HG02642 (cell line): ENCODE data around the gene BMERB1.
"Not testable (repeated sequence)": the region's sequence is repeated elsewhere in the genome, so short reads cannot be mapped to it uniquely, and the experiment has no call there.

Experiments
- ATAC-seq: cut with Tn5 transposase; IDR thresholded peaks from one replicate; pipeline ENCODE4 v1.9.1; 2021; ENCODE audit warnings: mild to moderate bottlenecking; ENCODE audit not compliant: unreplicated experiment, poor library complexity

Gene BMERB1

DNA sequence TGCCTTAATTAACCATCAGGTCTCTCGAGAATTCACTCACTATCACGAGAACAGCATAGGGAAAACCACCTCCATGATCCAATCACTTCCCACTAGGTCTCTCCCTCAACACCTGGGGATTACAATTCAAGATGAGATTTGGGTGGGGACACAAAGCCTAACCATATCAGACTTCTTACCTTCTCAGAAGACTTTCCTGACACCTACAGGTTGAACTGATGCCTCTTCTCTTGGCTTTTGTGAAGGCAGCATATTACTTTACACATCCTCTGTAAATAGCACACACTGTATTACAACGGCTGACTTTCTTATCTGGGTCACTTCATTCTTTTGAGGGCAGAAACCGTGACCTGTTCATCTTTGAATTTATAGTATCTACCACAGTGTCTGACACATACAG is 23.6 kb downstream of the BMERB1 start:
- no peak for ATAC-seq

DNA sequence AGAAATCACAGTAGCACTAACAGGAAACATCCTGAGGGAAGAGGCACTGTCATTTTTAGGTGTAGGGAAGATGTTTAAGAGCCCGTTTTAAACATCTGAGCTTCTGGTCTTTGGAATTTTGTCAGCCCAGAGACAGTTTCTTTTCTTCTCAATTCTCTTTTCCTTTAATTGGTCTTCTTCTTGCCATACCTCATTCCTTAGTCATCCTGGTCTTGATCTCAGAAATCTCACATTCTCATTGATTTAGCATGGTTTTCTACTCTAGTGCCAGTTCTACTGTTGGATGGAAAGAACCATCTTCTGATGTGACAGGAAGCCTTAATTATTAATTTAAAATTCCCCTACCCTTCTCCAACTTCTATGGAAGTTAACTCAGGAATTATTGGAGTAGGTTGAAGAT is 25.4 kb downstream of the BMERB1 start:
- no peak for ATAC-seq

DNA sequence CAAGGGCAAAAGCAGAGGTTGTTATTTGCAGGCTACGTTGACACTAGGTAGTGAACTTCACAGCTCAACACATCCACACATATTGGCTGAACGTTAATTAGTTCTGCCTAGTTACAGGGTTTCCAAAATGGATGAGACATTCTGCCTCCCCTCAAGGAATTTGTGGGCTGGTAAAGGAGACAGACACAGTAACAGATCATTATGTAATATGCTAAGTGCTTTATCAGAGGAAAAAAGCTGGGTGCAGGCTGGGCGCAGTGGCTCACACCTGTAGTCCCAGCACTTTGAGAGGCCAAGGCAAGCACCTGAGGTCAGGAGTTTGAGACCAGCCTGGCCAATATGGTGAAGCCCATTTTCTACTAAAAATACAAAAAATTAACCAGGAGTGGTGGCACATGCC is 26.2 kb downstream of the BMERB1 start:
- no peak for ATAC-seq

DNA sequence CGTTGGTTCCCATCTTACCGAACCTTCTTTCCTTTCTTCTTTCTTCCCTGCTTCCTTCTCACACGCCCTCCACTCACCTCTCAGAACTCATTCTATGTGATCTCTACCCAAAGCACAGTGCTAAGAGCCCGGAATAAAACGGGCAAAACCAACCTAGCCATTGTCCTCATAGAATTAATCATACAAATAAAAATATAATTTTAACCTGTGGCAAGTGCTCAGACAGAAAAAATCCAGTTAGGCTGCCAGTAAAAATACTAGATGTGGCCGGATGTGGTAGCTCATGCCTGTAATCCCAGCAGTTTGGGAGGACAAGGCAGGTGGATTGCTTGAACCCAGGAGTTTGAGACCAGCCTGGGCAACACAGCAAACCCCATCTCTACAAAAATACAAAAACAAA is 27.0 kb downstream of the BMERB1 start:
- no peak for ATAC-seq

DNA sequence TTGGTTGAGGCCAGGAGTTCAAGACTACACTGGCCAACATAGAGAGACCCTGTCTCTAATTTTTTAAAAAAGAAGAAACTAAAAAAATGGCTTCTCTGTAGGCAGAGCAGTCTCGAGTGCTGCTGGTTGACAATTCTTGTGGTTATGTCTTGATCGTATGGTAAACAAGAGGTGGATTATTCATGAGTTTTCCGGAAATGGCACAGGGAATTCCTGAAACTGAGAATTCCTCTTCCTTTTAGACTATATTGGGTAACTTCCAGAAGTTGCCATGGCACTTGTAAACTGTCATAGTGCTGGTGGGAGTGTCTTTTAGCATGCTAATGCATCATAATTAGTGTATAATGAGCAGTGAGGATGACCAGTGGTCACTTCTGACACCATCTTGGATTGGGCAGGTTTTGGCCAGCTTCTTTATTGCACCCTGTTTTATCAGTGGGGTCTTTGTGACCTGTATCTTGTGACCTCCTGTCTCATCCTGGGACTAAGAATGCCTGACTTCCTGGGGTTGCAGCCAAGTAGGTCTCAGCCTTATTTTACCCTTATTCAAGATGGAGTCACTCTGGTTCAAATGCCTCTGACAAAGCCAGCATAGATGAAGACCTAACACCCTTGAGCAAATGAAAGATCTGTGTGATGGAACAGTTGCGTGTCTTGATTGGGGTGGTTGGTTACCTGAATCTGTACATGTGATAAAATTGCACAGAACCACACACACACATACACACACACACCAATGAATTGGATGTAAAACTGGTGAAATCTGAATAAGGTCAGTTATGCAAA is 30.2 kb downstream of the BMERB1 start:
- no peak for ATAC-seq

DNA sequence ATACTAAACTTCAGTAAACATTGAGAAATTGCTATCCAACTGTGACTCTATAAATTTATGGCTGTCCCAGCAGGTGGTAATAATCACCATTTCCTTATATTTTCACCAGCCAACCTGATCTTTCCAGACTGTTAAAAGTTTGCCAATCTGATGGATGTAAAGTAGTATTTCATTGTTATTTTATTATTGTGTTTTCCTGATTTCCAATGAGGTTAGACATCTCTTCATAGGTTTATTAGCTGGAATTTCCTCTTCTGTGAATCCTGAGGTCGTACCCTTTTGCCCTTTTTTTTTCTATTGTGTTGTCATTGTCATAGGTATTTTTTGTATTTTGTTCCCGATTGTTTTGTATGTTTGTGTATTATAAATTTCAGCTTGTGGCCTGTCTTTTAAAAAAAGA is 31.7 kb downstream of the BMERB1 start:
- ATAC-seq = no peak

DNA sequence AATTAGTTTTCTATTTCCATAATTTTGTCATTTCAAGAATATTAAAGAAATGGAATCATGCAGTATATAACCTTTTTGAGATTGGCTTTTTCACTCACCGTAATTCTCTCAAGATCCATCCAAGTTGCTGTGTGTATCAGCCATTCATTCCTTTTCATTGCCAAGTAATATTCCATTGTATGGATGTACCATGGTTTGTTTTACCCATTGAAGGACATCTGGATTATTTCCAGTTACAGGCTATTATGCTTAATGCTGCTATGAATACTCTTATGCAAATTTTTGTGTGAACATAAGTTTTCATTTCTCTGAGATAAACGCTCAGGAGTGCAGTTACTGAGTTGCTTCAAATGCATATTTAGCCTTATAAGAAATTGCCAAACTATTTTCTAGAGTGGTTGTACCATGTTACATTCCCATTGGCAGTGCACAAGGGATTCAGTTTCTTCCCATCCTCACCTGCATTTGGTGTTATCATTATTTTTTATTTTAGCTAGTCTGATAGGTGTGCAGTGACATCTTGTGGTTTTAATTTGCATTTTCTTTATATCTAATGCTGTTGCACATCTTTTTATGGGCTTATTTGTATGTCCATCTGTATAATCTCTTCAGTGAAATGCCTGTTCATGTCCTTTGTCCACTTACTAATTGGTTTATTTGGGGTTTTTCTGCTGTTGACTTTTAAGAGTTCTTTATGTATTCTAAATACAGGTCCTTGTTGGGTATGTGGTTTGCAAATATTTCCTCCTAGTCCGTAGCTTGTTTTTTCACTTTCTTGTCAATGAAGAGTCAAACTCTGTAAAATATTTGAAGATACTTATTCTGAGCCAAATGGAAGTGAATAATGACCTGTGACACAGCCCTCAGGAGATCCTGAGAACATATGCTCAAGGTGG is 32.7 kb downstream of the BMERB1 start:
- no peak for ATAC-seq

DNA sequence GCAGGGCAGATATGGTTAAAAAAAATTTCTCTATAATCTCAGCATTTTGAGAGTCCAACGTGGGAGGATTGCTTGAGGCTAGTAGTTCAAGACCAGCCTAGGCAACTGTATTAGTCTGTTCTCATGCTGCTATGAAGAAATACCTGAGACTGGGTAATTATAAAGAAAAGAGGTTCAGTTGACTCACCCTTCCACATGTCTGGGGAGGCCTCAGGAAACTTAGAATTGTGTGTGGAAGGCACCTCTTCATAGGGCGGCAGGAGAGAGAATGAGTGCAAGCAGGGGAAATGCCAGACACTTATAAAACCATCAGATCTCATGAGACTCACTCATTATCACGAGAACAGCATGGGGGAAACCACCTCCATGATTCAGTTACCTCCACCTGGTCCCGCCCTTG is 42.6 kb downstream of the BMERB1 start:
- not testable (repeated sequence) for ATAC-seq

DNA sequence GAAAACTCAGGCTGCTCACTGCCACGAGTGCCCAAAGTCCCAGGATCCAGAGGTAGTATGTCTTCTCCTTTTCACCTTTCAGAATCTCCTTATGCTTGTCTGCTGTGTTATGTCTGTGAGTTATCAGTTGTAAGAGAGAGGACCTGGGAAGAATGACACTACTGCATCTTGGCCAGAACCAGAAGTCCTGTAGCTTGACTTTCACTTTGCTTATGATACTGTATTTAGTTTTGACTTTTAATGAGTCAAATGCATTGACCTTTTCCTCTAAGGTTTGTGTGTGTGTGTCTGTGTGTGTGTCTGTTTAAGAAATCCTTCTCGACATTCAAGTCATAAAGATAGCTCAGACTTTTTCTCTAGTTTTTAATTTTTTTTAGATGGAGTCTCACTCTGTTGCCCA is 43.4 kb downstream of the BMERB1 start:
- ATAC-seq = no peak

DNA sequence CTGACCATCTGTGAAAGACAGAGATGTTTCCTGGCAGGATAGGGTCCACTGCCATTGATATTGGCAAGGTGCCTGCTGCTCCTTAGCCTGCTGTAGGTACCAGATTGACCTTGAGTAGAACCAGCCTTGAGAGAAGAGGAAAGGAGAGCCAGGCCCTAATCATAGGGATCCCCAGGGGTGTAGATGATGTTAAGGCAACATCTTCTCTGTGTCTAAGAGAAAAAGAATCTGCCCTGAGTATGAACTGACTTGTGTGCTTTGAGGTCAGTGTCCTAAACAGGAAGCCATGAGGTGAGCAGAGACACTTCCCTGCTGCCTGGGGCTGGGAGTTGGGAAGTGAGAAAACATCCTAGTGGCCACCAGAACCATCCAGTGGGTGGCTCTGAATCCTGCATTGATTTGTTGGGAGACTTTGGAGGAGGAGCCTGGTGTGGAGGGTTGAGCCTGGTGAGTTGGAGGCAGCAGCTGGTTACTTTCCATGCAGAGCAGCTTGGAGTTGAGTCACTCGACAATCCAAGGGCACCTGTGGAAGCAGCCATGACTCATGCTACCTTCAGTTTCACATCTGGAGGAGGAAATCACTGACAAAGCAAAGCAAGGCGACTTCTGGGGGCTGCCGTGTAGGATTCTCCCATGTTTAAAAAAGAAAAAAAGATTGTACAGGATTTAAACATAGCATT is 47.8 kb downstream of the BMERB1 start:
- ATAC-seq = no peak

DNA sequence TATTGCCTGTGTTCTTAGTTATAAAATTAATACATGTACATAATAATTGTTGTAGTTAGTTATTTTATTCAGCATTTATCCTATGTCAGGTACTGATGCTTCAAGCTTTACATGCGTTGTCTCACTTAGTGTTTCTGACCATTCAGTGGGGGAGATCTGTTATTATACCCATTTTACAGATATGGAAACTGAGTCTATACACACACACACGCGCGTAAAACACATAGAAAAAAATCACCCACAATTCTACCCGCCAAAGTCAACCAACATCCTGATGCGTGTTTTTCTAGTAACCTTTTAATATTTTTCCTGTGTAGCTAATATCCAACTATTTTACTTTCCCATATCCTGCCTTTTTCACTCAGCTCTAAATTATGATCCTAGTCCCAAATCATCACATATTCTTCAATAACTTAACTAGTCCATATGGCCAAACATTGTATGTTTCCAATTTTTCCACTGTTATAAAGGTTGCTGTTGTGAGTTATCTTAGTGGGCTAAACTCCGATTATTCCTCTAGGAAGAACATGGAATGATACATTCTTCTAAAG is 48.4 kb downstream of the BMERB1 start:
- ATAC-seq = no peak

DNA sequence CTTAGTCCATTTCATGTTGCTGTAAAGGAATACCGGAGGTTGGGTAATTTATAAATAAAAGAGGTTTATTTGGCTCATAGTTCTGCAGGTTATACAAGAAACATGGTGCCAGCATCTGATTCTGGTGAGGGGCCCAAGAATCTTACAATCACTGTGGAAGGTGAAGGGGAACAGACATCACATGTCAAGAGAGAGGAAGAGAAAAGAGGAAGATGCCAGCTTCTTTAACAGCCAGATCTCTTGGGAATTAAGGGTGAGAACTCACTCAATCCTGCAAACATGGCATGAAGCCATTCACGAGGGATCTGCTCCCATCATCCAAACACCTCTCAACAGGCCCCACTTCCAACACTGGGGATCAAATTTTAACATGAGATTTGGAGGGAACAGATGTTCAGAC is 49.5 kb downstream of the BMERB1 start:
- ATAC-seq = no peak

DNA sequence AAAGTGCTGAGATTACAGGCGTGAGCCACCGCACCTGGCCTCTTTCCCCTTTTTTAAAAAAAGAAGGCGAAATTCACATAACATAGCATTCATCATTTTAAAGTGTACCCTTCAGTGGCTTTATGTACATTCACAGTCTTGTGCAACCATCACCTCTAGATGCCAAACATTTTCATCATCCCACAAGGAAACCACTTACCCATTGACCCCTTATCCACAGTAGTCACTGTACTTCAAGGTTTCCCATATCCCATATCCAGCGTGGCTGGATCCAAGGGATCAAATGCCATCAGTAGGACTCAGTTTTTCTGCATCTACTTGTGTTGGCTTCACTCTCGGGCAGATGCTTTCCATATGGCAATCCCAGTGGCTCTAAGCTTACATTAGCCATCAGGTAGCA is 50.3 kb downstream of the BMERB1 start:
- no peak for ATAC-seq

DNA sequence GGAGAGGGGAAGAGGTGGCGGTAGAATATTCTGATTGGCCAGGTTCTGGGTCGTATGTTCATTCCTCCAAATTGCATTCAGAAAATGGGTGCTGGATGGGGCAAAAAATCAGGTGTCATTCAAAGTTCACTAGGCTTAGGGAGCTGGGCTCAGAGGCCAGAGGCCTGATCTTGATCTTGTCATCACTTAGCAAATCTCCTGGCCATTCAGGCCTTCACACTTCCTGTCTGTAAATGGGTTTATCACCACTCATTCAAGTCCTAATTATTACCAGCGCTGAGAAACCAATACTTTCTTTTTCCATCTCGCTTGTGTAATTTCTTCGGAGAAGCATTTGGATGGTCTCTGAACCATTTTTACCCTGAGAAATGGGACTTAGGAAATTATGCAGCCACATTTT is 50.8 kb downstream of the BMERB1 start:
- ATAC-seq = no peak

DNA sequence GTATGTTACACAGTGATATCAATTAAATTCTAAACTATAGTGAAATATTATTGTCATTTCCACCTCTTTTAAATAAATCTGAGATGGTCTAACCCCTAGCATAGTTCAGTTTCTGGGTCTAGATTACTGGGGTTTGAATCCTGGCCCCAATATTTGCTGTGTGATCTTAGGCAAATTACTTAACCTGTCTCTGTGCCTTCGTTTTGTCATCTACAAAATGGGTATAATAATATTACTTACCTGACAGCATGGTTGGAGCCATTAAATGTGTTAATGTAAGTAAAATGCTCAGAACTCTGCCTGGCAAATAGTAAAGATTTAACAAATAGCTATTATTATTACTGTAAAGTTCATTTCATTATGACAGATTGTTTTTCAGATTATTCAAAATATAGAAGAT is 52.3 kb downstream of the BMERB1 start:
- no peak for ATAC-seq

DNA sequence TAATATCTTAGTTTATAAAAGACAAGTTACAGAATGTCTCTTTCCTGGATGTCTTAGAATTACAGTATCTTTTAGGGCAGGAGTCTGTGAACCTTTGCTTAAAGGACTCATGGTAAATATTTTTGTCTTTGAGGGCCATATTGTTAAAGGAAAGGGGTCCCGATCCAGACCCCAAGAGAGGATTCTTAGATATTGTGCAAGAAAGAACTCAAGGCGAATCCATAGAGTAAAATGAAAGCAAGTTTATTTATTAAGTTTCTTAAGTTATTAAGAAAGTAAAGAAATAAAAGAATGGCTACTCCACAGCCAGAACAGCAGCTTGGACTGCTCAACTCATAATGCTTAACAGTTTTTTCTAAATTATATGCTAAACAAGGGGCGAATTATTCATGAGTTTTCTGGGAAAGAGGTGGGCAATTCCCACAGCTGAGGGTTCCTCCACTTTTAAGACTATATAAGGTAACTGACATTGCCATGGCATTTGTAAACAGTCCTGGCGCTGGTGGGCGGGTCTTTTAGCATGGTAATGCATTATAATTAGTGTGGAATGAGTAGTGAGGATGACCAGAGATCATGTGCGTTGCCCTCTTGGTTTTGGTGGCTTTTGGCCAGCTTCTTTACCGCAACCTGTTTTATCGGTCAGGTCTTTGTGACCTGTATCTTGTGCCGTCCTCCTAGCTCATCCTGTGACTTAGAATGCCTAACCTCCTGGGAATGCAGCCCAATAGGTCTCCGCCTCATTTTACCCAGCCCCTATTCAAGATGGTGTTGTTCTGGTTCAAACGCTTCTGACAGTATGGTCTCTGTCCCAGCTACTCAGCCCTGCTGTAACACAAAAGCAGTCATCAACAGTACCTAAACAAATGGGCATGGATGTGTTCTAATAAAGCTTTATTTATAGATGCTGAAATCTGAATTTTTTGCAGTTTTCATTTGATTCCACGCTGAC is 53.2 kb downstream of the BMERB1 start:
- no peak for ATAC-seq

DNA sequence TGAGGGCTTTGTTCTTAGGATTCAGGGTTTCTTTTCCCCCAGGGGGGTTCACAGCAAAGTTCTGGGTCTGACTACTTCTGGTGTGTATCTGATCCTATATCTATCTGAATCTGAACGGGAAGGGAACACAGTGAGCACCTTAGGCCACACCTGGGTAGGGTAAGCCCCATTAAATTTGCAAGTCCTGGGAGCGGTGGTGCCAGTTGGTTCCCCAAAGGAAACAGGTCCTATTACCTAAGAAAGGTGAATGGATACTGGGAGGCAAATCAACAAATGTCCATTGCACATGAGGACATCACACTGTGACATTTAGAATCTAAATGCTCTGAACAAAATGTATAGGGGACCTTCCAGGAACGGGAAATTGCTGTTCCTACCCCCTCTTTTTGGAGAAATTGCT is 54.6 kb downstream of the BMERB1 start:
- no peak for ATAC-seq

DNA sequence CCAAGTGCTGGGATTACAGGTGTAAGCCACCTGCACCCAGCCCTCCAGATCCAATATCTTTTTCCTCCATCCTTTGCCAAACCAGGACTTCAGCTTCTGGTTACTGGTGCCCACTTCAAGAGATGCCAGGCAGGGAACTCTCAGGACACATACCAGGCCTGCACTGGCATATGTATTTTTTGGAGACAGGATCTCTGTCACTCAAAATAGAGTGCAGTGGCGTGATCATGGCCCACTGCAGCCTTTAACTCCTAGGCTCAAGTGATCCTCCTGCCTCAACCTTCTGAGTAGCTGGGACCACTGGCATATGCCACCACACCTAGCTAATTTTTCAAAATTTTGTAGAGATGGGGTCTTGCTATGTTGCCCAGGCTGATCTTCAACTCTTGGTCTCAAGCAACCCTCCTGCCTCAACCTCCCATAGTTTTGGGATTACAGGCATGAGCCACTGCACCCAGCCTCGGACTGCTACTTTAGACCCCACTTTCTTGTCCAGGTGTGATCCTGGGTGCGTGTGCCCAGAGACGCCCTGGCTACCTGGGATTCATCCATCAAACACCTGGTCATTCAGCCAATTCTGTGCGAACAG is 55.8 kb downstream of the BMERB1 start:
- ATAC-seq = no peak

DNA sequence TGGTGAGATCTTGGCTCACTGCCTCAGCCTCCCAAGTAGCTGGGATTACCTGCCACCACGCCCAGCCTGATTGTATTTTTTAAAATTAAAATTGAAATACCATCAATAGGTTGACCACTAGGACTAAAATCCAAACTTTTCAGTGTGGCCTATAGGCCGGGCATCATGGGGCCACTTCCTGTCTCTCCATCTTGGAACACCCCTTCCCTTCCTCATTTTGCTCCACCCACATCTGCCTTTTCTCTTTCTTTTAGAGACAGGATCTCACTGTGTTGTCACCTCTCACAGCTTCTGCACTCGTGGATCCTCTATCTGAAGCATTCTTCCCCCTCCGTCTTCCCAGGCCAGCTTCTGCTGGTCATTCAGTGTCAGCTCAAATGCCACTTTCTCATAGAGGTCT is 57.0 kb downstream of the BMERB1 start:
- ATAC-seq = no peak
